Fibroblast of upper back skin (primary cell): ENCODE data around the gene PAWR.
"Not testable (repeated sequence)": the region's sequence is repeated elsewhere in the genome, so short reads cannot be mapped to it uniquely, and the experiment has no call there.

ENCODE experiments used
- DNase-seq: peaks from one replicate; pipeline ENCODE4 v3.0.0-alpha.2; 2013

The PAWR gene

GRCh38 chr12:79585147-79585546, 105.6 kb downstream of the PAWR start:
- DNase-seq = no peak

GRCh38 chr12:79573820-79574219, 116.9 kb downstream of the PAWR start:
- DNase-seq = no peak

DNA sequence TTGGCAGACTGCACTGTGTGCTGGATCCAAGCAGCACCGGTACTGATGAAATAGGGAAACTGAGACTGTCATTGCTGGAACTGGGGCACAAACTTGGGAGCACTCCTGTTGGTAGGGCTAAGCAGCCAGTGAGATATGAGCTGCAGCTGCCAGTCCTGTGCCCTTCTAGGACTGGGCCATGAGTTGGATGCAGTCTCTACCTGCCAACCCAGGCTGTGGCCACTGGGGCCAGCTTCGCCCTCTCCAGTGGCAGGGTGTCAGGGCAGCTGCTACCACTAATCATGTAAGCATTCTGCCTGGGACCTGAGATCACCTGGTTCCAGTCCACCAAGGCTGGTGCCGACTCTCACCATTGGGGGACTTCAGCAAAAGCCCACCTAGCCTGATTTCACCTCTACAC, 121.1 kb downstream of the PAWR start:
- no peak for DNase-seq

DNA sequence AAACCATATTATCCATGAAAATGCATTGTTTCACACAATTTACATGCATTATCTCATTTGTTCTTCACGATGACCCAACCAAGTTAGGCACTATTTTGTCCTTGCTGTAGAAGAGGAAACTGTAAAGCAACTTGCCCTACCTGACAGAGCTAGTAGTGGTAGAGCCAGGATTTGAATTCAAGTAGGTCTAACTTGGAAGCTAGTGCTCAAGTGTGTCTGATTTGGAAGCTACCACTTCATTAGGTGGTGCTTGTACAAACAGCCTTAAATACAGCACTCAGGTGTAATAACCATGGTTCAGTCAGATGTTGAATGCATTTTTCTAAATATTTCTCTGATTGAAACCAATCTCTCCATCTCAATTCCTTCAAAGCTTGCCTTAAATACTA, 123.6 kb downstream of the PAWR start:
- no peak for DNase-seq

- no peak for DNase-seq
Observed at GRCh38 chr12:79566452-79567174, 124.2 kb downstream of the PAWR start.

DNA sequence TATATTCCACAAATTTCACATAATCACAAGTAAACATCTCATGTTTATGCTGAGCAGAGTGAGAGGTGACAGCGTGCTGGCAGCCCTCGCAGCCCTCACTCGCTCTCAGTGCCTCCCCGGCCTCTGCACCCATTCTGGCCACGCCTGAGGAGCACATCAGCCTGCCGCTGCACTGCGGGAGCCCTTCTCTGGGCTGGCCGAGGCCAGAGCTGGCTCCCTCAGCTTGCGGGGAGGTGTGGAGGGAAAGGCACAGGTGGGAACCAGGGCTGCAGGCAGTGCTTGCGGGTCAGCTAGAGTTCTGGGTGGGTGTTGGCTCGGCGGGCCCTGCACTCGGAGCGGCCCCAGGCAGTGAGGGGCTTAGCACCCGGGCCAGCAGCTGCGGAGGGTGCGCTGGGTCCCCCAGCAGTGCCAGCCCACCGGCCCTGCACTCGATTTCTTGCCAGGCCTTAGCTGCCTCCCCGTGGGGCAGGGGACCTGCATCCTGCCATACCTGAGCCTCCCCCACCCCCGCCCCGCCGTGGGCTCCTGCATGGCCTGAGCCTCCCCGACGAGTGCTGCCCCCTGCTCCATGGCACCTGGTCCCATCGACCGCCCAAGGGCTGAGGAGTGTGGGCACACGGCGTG, 125.9 kb downstream of the PAWR start:
- DNase-seq = not testable (repeated sequence)

GRCh38 chr12:79563021-79563740, 127.6 kb downstream of the PAWR start:
- no peak for DNase-seq

- no peak for DNase-seq
Observed at GRCh38 chr12:79561401-79562132, 129.2 kb downstream of the PAWR start.

GRCh38 chr12:79560225-79560889, 130.4 kb downstream of the PAWR start:
- no peak for DNase-seq

GRCh38 chr12:79559591-79559990, 131.2 kb downstream of the PAWR start:
- DNase-seq = no peak

GRCh38 chr12:79558924-79559469, 131.8 kb downstream of the PAWR start:
- DNase-seq = no peak

- no peak for DNase-seq
Observed at GRCh38 chr12:79557690-79558315, 133.0 kb downstream of the PAWR start.

GRCh38 chr12:79555028-79555925, 135.5 kb downstream of the PAWR start:
- peak; percentile 59 for DNase-seq

GRCh38 chr12:79553863-79554574, 136.7 kb downstream of the PAWR start:
- no peak for DNase-seq

GRCh38 chr12:79552192-79552591, 138.6 kb downstream of the PAWR start:
- no peak for DNase-seq

- DNase-seq = peak; percentile 63
Observed at GRCh38 chr12:79549531-79550271, 141.1 kb downstream of the PAWR start.

DNA sequence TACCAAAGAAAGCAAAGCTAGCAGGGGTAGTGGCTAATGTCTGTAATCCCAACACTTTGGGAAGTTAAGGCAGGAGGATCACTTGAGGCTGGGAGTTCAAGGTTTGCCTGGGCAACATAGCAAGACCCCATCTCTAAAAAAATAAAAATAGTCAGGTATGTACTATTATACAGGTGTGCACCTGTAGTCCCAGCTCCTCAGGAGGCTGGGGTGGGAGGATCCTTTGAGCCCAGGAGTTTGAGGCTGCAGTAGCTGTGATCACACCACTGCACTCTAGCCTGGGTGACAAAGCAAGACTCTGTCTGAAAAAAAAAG, 142.2 kb downstream of the PAWR start:
- DNase-seq = no peak

DNA sequence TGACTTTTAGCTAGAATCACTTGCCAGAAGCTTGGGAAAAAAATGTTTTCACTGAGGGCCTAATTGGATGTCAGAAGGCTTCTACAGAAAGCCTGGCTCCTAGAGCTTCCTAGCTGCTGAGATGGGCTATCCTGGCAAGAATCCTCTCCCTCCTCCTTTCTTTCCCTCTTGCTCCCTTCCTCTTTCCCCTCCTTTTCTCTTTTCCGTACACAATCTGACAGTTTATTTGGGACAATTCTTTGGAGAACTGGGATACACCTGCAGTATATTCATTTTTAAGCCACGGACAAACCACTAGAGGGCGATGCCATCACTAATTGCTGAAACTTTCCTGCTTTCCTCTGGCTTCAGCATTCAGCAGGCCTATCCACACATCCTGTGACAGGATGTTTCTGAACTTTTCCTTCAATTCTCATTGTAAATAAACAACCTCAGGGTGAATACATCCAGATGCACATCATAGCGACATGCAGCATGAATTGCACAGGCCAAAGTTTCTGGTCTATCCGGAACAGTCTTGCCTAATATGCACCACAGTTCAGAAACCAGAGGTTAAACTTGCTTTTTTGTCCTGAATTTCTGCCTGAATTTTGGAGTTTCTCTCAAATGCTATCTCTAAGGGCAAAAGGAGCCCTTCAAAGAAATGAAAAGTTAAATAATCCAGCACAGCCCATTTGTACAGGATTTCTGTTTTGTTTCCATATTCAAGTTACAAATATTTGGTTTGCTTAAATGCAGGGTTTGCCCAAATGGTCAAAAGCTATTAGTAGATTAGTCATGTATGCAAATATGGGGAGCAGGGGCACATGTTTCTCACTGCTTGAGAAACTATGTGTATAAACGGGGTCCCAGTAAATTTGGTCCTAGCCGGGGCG, 142.8 kb downstream of the PAWR start:
- peak; percentile 79 for DNase-seq
